Measurements from ENCODE around the gene PTPRN2. TPM values are rescaled to one million over a fixed set of nuclear protein-coding genes. Genes with fewer than 3 reads are reported as not detected.
A peak's percentile ranks its signal among the peaks of the same experiment; 100 is the strongest.

Gene PTPRN2
- total RNA-seq, 1 experiment from 2014 or later = 2.1 TPM

- TF ChIP-seq SRF (IDR thresholded peaks at IDR 0.05; ENCODE audit: low read depth) = no peak
These were observed 358.6 kb downstream of the PTPRN2 start (continued) for GRCh38 chr7:158228986-158229385.

GRCh38 chr7:158228131-158228530 is 359.5 kb downstream of the PTPRN2 start:
- Histone ChIP-seq H3K27me3 (ENCODE audit: insufficient read depth, low read length) (no peaks in the 10 kb centered on the region), H4K20me1 (ENCODE audit: insufficient read depth) (no peaks in the 10 kb centered on the region), H3K9me2 (ENCODE audit: insufficient read depth) (no peaks in the 10 kb centered on the region), H3K79me2 (ENCODE audit: insufficient read depth, low read length) (no peaks in the 10 kb centered on the region), H3K4me3 (replicated peaks in 1 of 2; ENCODE audit: low read depth in 1 of 2, low read length in 2 of 2) (no peak overlapping the region), H3K9me3 (ENCODE audit: control insufficient read depth in 1 of 2, insufficient read depth in 1 of 2, low read depth in 1 of 2, low read length in 2 of 2) (peaks cover 7 to 10% of the 10 kb centered on the region in 2 experiments; a peak in 1 of 4 replicates), H3K4me2 (ENCODE audit: low read length) (no peak overlapping the region), H3K36me3 (ENCODE audit: control insufficient read depth in 1 of 2, insufficient read depth in 2 of 2, low read length in 2 of 2) (no peaks in the 10 kb centered on the region), H3K4me1 (ENCODE audit: control insufficient read depth in 1 of 2, insufficient read depth in 2 of 2, low read length in 2 of 2) (no peaks in the 10 kb centered on the region), H3K9ac (ENCODE audit: low read length) (no peak overlapping the region), H2AFZ (ENCODE audit: low read depth, low read length, poor library complexity, severe bottlenecking) (no peak overlapping the region), H3K27ac (ENCODE audit: low read depth, low read length) (no peak overlapping the region)
- ChIA-PET CTCF (no interaction called here), RAD21 (ENCODE audit: low non-redundant PET in 1 of 2, low total read pairs in 2 of 2, uncharacterized antibody in 2 of 2, unreplicated experiment in 2 of 2) (no interaction called here), POLR2A (no interaction called here)
- BruUV-seq (replicated peaks) = no TSS peak
- TF ChIP-seq POLR2A (IDR thresholded peaks at IDR 0.05; ENCODE audit: borderline replicate concordance, extremely low read depth, insufficient read depth, insufficient read length) (no peak), FOSL1 (IDR thresholded peaks at IDR 0.05; ENCODE audit: low read depth) (no peak), EZH2phosphoT487 (IDR thresholded peaks at IDR 0.05; ENCODE audit: borderline replicate concordance) (no peak), ZNF274 (IDR thresholded peaks at IDR 0.05; ENCODE audit: low read depth, low read length) (no peak), RAD21 (IDR thresholded peaks at IDR 0.05; ENCODE audit: low read depth) (peak; percentile 49; the same call in 1 of the 2 replicates), JUND (IDR thresholded peaks at IDR 0.05) (no peak), CTCF (IDR thresholded peaks at IDR 0.05 in 2 of 3, conservative IDR thresholded peaks at IDR 0.05 in 1 of 3; ENCODE audit: borderline replicate concordance in 1 of 3, insufficient read depth in 1 of 3, low read depth in 2 of 3, low read length in 2 of 3) (peak in 1 of 3 experiments; percentile 15; a peak in 1 of 6 replicates), SP1 (IDR thresholded peaks at IDR 0.05; ENCODE audit: low read depth) (no peak), YY1 (IDR thresholded peaks at IDR 0.05; ENCODE audit: extremely low read depth, insufficient replicate concordance, low read depth, low read length) (no peak), ZFX (IDR thresholded peaks at IDR 0.05) (no peak), ELF1 (IDR thresholded peaks at IDR 0.05; ENCODE audit: borderline replicate concordance, low read depth) (no peak)
- TF ChIP-seq, protein P1, sequence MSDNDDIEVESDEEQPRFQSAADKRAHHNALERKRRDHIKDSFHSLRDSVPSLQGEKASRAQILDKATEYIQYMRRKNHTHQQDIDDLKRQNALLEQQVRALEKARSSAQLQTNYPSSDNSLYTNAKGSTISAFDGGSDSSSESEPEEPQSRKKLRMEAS (IDR thresholded peaks at IDR 0.05) = no peak
- TF ChIP-seq, protein P2, sequence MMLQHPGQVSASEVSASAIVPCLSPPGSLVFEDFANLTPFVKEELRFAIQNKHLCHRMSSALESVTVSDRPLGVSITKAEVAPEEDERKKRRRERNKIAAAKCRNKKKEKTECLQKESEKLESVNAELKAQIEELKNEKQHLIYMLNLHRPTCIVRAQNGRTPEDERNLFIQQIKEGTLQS (IDR thresholded peaks at IDR 0.05) = no peak
- DNase-seq (ENCODE audit: low read depth, low spot score) = no peak
- intact Hi-C loops (cut with micrococcal nuclease) = loop anchor here (2.0 kb wide), 2 partner anchors 173 to 795 kb away; no protein-coding TSS in a partner anchor
- no peak for ATAC-seq
